T1000 (cell line): Measurements from ENCODE around the gene AP5Z1.

Source experiments
- DNase-seq: peaks from one replicate; lab custom pipeline; 2025; ENCODE audit warnings: mixed read lengths; lab: John Stamatoyannopoulos, UW

AP5Z1 gene

GRCh38 chr7:4766666-4767519 is 8.5 kb upstream of the AP5Z1 start:
- DNase-seq, result no peak

GRCh38 chr7:4768597-4769569 is 6.5 kb upstream of the AP5Z1 start:
- DNase-seq, result no peak

DNA sequence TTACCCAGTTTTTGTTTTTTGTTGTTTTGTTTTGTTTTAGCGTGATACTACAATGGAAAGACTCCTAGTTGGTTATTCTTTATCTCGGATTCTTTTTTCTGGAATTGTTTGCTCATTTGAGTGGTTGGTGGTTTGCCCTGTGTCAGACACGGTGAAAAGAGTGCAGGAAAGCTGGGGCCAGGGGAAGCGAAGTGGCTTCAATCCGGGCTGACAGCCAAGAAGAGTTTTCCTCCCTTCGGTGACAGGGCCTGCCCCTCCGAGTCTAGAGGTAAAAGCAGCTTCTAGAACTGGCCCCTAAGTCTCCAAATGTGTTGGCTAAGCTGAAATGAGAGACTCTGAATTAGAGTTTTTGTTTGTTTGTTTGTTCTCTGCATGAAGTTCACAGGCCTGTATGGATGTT is 5.7 kb upstream of the AP5Z1 start:
- no peak for DNase-seq

DNA sequence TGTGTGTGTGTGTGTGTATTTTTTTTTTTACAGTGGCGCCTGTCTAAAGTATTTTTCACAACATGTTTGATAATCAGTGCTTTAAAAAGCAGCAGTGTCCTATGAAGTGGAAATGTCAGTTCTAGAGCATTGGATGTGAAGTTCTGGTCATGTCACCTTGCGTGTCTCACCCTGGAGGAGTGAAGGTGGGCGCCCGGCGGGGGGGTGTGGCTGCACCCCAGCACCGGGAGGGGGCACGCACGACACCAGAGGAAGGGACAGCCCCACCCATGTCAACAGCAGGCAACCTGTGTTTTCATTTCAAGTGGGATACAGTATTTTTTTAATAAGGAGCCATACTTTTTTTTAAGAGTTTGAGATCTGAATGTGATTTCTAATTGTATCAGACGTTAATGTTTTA is 4.5 kb upstream of the AP5Z1 start:
- no peak for DNase-seq

- no peak for DNase-seq
Observed at GRCh38 chr7:4771737-4772136, 3.7 kb upstream of the AP5Z1 start.

- no peak for DNase-seq
Observed at GRCh38 chr7:4772306-4772705, 3.1 kb upstream of the AP5Z1 start.

DNA sequence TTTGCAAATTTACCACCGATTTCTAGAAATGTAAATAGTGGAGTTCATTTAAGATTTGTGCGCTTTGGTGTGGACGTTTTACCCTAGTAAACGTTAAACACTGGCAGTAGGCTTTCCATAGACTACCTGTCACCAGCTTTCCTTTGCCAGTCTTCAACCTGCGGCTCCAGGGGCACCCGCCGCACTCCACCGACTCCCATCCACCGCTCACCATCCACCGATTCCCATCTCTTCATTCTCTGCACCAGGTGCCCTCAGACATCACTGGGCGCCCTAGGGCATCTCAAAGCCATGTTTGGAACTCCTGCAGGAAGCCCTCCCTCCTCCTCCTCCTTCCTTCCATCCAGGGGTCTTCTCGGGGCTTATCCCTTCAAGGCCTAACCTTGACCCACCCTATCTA is 1.4 kb upstream of the AP5Z1 start:
- DNase-seq, result no peak

DNA sequence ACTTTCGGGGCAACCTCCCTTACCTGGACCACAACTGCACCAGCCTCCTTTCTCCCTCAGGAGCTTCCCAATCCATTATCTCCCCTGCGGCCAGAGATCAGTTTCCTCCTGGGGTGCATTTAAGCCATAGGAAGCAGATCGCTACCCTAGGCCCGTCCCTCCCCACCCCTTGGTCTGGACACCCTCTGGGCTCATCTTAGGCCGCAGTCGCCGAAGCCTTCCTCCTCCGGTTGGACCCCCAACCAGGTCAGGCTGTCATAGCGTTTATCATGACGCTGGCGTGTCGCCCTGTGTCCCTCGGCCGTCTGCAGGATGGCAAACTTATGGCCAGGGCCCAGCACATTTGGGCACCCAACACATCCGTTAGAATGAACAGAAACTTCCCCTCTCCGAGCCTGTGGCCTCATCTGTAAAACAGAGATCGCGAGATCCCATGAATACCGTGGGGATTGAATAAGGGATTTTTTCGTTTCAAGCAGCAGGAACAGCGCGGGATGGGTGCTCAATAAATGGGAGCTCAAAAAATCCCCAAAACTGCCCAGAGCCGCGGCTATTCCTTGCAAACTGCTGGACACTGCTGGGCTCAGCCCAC is 669 bp upstream of the AP5Z1 start:
- DNase-seq, result peak; percentile 57

DNA sequence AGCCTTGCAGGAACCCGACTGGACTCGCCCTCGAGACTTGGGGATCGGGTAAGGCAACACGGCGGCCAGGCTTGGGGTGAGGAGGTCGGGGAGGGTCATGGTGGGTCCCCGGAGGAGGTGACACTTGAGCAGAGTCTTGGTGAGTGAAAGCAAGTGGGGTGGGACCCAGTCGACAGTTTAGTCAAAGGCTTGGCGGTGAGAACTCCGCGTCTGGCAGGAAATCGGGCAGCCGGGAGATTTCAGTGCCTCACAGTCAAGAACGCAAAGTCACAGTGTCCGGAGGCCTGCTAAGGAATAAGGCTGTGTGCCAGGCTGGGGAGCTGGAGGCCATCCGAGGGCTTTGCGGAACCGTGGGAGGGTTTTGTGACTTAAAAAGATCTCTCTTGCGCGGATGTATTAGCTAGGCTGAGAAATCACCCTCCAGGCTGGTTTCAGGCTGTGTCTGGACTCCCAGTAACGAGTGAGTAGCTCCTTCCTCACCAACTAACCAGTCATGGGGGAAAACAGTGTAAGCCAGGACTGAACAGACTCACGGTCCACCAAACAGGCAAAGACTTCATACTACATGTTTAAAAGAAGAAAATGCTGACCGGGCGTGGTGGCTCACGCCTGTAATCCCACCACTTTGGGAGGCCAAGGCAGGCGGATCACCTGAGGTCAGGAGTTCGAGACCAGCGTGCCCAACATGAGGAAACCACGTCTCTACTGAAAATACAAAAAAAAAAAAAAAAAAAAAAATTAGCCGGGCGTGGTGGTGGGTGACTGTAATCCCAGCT is 613 bp downstream of the AP5Z1 start:
- DNase-seq, result no peak

DNA sequence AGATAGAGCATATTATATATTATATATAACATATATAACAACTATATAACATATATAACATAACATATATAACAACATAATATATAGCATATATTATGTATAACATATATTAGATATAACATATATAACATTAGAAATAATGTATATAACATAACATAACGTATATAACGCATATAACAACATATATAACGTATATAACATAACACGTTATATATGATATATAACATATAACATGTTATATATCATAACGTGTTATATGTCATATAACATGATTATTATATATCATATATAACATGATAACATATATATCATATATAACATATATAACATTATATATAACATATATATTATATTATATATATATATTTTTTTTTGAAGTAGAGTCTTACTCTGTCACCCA is 3.7 kb downstream of the AP5Z1 start:
- DNase-seq, result no peak

GRCh38 chr7:4781366-4782069 is 6.1 kb downstream of the AP5Z1 start:
- no peak for DNase-seq

DNA sequence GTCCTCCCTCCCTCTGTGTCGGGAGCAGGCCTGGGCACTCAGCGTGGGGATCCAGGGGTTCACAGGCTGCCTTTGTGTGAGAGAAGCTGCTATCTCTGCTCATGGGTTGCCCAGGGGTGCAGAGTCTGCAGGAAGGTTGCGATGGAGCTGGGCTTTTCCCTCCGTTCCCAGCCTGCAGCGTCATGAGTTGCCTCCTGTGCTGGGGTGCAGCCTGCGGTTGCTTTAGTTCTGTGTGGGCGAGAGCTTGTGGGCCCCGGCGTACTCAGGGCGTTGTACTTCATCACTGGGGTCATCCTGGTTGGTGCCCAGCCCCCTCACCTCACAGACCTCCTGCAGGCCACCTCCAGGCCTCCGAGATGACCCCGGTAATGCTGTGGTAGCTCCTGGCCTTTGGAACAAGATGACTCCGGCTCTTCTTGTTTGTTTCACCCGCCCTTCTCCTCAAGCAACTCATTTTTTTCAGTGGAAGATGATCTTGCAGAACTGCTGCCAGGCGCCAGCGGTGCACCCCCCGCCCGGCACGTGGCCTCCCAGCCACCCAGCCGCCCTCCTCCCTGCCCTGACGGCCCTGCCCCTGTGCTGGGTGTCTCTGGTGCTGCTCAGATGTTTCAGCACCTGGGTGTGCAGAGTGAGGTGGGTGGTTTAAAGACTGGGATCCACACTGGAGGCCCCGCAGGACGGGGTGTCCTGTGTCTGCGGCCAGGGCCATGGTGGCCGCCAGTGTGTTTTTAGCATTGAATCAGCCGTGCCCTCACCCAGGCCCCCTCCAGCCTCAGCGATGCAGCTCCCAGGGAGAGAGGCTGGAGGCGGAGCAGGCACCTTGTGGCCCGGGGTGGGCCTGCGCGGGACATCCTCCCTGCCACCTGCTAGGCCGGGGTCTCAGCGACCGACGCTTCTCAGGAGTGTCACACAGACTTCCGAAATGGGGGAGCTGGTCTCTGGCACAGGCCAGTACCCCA is 7.2 kb downstream of the AP5Z1 start:
- no peak for DNase-seq

DNA sequence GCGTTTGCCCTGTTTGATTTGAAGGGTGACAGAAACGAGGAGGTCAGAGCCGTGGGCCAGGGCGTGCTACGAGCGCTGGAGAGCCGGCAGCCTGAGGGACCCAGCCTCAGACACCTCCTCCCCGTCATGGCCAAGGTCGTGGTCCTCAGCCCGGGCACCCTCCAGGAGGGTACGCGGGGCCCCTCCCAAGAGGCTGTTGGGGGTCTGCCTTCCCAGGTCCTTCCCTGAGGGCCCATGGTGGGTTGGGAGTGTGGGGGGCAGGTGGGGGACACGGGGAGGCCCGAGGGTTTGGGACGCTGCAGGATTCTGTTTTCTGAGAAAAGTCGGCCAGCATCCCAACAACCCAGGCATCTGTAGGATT is 7.8 kb downstream of the AP5Z1 start:
- no peak for DNase-seq

DNA sequence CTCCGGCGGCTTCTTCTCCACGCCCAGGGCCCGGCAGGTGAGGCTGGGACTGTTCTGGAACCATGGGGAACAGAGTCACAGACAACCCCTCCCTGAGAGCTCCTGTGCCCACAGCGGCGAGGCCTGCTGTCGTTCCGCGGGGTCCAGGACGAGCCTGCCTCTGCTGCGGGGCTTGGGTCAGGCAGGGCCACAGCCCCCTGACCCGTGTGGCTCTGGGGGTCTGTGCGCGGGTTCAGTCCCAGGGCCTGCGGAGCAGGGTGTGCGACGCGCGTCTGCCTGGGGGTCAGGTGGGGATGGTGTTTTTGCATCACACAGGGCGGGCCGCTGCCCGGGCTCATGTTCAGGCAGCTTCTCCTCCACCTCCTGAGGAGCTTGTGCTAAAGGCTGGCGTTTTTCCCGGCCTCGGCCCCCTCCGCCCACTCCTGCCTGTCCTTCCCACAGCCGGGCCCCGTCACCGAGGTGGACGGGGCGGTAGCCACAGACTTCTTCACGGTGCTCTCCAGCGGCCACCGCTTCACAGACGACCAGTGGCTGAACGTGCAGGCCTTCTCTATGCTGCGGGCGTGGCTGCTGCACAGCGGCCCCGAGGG is 8.4 kb downstream of the AP5Z1 start:
- no peak for DNase-seq

GRCh38 chr7:4784799-4785198 is 9.4 kb downstream of the AP5Z1 start:
- no peak for DNase-seq

DNA sequence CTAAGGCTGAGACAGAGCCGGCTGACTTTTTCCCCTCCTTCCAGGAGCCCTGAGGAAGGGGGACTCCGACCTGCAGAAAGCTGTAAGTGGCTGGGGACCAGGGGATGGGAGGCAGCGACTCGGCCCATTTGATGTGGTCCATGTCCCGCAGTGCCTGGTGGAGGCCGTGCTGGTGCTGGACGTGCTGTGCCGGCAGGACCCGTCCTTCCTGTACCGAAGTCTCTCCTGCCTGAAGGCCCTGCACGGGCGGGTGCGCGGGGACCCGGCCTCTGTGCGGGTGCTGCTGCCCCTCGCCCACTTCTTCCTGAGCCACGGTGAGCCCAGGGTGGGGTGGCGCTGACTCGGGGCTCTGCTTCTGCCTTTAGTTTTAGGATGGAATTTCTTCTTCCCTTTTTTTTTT is 9.9 kb downstream of the AP5Z1 start:
- no peak for DNase-seq

- no peak for DNase-seq
Observed at GRCh38 chr7:4786015-4786414, 10.6 kb downstream of the AP5Z1 start.

DNA sequence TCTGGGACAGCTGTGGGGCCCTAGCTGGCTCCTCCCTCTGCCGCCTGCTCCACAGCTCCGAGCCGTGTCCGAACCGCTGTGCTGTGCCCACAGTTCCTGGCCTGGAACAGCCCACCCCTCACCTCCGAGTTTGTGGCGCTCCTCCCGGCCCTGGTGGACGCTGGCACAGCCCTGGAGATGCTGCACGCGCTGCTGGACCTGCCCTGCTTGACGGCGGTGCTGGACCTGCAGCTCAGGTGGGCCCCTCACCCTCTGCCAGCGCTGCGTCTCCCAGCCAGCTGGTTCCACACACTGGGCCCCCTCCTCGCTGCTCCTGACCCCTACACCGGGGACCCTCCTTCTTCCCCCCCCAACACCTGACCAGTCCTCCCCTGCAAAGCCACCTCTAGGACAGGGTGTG is 12.1 kb downstream of the AP5Z1 start:
- no peak for DNase-seq

DNA sequence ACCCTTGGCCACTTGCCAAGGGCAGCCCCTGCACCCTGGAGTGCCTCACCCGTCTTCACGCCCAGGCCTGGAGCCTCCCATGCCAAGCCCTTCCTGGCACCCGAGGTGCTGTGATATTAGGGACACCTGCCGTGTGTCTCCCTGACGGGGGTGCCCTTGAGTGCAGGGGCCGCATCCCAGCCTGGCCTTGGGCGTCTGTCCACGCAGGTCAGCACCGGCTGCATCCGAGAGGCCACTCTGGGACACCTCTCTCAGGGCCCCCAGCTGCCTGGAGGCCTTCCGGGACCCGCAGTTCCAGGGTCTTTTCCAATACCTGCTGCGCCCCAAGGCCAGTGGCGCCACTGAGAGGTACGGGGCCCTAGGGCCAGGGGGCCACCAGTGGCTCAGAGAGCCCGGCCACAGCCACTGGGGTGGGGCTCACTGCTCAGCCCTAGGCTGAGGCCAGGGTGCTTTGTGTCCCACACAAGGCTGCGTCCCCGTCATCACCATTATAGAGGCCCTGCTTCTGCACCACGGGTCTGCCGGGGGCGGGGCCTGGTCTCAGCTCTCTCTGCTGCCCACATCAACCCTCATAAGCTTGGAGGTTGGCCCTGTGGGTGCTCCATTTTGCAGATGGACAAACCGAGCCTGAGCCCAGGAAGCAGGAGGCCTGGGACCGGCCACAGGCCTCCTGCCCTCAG is 12.7 kb downstream of the AP5Z1 start:
- DNase-seq, result no peak
